NB4 (cell line): ENCODE measurements around the gene TAF3.

ENCODE experiments used
- CTCF ChIP-seq: IDR thresholded peaks from one replicate; pipeline ENCODE4 v1.5.1; 2012; ENCODE audit warnings: low read depth, low read length
- MYC ChIP-seq: IDR thresholded peaks from 2 replicates; pipeline ENCODE4 v1.6.1; 2011; ENCODE audit warnings: low read depth, low read length
- POLR2A ChIP-seq: IDR thresholded peaks from 2 replicates; pipeline ENCODE4 v1.6.1; 2011; ENCODE audit warnings: mild to moderate bottlenecking; ENCODE audit not compliant: insufficient read length; ENCODE audit errors: extremely low read depth

GRCh38 chr10:7958442-7958841, 140.1 kb downstream of the TAF3 start:
- no peak for TF ChIP-seq CTCF
- TF ChIP-seq POLR2A = no peak
- no peak for TF ChIP-seq MYC
